ENCODE results near the gene CMIP. TPM values are rescaled to one million over a fixed set of nuclear protein-coding genes. Genes with fewer than 3 reads are reported as not detected.

The CMIP gene
- total RNA-seq, 1 donor from 2014 or later, result 19.1 TPM

DNA sequence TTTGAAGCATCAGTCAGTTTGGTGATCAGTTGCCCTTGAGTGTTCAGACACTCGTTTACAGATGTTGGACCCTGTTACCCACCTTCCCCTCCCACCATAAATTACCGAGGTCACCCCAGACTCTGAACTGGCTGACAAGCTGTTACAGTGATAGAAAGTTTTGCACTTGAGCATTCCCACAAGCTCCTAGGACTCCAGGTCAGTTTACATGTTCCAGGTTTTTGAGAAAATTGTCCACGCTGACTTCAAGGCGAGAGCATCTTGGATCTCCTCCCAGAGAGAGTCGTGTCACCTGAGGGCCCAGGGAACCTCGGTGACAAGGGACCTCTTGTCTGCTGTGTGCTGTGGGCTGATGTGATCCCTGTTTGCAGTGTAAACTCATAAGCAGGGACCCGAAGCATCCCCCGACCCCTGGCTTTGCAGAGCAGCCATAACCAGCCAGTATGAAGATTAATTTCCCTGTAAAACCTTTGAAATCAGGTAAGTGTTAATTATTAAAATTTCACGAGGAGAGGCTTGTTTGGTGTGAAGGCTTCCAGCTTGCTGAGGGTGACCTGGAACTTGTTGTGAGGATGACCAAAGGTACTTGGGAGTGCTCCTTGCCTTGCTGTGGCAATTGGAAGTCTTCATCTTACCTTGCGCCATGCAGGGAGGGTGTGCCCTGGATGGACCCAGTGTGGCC lies 91.2 kb downstream of the CMIP start:
- no peak overlapping the region for H3K4me3 ChIP-seq (ENCODE audit: low read depth, low read length)
- no peak for DNase-seq (ENCODE audit: low read depth)
- TF ChIP-seq, protein P1, sequence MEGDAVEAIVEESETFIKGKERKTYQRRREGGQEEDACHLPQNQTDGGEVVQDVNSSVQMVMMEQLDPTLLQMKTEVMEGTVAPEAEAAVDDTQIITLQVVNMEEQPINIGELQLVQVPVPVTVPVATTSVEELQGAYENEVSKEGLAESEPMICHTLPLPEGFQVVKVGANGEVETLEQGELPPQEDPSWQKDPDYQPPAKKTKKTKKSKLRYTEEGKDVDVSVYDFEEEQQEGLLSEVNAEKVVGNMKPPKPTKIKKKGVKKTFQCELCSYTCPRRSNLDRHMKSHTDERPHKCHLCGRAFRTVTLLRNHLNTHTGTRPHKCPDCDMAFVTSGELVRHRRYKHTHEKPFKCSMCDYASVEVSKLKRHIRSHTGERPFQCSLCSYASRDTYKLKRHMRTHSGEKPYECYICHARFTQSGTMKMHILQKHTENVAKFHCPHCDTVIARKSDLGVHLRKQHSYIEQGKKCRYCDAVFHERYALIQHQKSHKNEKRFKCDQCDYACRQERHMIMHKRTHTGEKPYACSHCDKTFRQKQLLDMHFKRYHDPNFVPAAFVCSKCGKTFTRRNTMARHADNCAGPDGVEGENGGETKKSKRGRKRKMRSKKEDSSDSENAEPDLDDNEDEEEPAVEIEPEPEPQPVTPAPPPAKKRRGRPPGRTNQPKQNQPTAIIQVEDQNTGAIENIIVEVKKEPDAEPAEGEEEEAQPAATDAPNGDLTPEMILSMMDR (conservative IDR thresholded peaks at IDR 0.05; ENCODE audit: low read depth, low read length), result no peak

DNA sequence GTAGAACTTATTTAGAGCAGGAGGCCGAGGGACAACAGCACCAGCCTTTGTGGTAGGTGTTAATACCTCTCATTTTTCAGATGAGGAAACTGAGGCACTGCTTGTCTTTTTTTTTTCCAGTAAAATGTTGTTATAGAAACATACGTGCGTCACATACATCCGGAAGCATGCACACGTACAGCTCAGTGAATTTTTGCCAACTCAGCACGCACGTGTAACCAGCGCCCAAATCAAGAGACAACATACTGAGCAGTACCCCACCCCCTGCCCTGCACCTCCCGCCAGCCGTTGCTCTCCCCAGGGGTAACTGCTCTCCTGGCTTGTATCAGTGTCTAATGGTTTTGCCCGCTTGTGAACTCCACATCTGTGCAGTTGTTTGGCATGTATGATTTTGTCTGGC lies 92.0 kb downstream of the CMIP start:
- H3K4me3 ChIP-seq (ENCODE audit: low read depth, low read length), result no peak overlapping the region
- TF ChIP-seq, protein P1 (conservative IDR thresholded peaks at IDR 0.05; ENCODE audit: low read depth, low read length), result no peak
- no peak for DNase-seq (ENCODE audit: low read depth)

DNA sequence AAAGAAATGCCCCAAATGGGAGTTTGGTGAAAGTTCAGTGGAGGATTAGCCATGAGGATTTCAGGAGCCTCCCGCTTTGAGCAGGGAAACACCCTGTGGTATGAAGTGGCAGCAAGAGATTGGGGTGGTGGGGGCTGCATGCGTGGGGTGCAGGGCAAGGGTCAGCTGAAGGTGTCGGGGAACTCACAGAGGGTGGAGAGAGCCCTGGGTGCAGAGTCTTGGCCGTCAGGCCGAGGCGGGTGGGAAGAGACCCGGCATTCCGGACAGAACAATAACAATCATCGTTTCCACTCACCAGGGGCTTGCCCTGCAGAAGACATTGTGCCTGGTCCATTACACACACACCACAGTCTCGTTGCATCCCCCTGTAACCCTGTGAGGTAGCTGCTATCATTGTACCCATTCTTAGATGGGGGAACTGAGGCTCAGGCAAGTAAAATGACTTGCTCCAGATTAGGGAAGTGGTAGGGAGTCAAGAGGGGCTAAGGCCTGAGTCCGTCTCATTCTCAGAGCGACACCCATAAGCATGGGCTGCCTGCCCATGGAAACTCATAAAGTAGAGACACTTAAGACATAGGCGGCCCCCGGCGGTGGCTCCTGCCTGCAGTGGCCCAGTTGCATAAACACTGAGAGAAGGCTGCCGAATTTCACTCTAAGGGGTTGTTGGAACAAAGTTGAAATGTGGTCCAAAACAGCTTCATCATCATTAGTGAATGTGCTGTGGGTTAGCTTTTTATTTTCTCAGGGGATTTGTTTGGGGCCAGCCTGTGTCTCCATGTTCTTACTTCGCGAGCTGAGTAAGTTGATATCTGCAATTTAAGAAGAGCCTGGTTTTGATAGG lies 93.3 kb downstream of the CMIP start:
- H3K4me3 ChIP-seq (ENCODE audit: low read depth, low read length), result no peak overlapping the region
- TF ChIP-seq, protein P1 (conservative IDR thresholded peaks at IDR 0.05; ENCODE audit: low read depth, low read length), result no peak
- no peak for DNase-seq (ENCODE audit: low read depth)

DNA sequence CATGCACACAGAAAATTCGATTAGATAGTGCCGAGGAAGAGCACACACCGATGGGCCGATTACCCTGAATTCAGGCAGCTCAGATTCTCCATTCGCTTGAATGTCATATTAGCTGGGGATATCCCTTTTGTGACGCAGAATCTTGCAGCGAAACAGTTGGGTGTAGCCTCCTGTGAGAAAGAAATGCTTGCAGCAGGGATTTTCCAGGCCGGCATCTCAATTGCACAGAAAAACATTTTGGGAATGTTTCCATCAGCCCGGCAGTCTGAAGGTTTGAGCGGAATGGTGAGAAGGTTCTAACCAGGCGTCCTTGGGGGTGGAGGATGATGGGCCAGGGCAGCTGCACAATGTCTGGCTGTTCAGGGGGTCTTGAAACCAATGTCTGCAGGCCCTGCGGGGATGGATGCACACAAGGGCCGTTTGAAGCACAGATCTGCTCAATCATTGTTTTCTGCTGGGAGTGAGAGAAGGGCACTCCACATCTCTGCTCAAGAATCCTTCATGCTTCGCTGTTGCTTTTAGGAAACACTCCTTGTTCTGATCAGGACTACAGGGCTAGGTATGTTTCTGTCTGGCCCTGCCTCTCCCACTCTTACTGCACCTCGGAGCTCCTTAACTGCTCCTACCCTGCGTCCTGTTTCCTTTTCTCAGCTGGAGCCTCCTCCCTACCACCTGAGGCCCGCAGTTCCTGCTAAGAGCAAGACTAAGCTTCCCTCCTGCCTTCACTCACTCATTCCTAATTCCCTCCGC lies 94.6 kb downstream of the CMIP start:
- TF ChIP-seq, protein P1 (conservative IDR thresholded peaks at IDR 0.05; ENCODE audit: low read depth, low read length), result no peak
- no peak for DNase-seq (ENCODE audit: low read depth)
- no peak overlapping the region for H3K4me3 ChIP-seq (ENCODE audit: low read depth, low read length)

DNA sequence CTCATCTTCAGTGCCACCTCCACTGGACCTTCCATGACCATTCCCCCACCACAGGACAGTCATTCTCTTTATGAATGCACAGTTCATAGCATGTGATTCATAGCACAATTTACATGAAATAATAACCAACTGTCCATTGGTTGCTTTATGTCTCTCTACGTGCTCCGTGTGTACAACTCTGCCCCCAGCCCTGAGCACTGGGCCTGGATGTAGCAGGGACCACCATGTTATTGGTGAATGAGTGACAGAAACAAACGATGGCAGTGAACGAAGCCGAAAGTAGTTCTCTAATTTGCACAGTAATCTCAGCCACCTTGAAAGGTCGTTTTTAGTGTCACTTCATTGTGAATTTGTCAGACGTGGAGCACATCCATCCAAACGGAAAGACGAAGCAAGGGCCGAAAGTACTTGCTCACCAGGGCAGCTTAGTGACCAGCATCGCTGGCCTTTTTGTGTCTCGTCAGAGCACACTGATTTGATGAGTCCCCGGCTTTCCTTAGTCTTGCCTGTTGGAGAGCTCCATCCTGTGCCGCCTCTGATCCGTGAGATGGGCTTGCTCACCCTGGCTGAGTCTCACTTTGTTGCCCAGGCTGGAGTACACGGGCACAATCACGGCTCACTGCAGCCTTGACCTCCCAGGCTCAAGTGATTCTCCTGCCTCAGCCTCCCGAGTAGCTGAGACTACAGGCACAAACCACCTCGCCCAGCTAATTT lies 95.3 kb downstream of the CMIP start:
- no peak for DNase-seq (ENCODE audit: low read depth)
- TF ChIP-seq, protein P1 (conservative IDR thresholded peaks at IDR 0.05; ENCODE audit: low read depth, low read length), result no peak
- H3K4me3 ChIP-seq (ENCODE audit: low read depth, low read length), result no peak overlapping the region

DNA sequence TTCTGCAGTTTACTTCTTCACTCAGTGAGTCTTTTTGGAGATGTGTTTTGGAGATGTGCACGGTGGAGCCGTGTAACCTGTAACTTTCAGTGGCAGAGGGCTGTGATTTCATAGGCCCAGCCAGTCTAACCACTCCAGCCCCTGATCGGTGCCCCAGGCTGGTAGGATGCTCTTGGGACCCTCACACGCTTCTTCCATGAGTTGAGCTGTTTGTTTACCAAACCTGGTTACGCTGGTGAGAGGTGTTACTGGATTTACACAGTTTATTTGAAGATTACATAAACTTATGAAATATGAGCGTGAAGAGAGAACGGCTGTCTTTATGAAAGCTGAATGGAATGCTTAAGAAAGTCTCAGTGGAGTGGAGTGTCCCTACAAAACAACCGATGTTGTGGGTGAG lies 96.7 kb downstream of the CMIP start:
- TF ChIP-seq, protein P1 (conservative IDR thresholded peaks at IDR 0.05; ENCODE audit: low read depth, low read length), result no peak
- DNase-seq (ENCODE audit: low read depth), result no peak
- H3K4me3 ChIP-seq (ENCODE audit: low read depth, low read length), result no peak overlapping the region
